Adrenal gland (tissue), 12 donors: ENCODE results near the gene VGLL3. TPM values are rescaled to one million over a fixed set of nuclear protein-coding genes. Genes with fewer than 3 reads are reported as not detected.

ENCODE experiments used
- DNase-seq, 7 donors: peaks; one replicate each; pipeline ENCODE4 v3.0.0-alpha.2; 2019 to 2020
- H3K27ac ChIP-seq, 5 donors: fragments of 200-600 bp; sonication (generic) in 4 of 5; 1 replicate in 3 of 5; 2 replicates in 2 of 5; pipeline versions ENCODE4 v1.5.1 to v1.8.0; 2016 to 2020; ENCODE audit warnings: mild to moderate bottlenecking in 1 of 5
- H3K27me3 ChIP-seq: fragments of 200-600 bp; 2 replicates; pipeline ENCODE4 v1.8.0; 2021
- H3K36me3 ChIP-seq, 2 donors: fragments of 200-600 bp; replicated peaks in 1 of 2; 1 replicate in 1 of 2; 2 replicates in 1 of 2; pipeline versions ENCODE4 v1.5.1 to v1.8.0; 2018 to 2022
- H3K4me1 ChIP-seq, 2 donors: fragments of 200-600 bp; replicated peaks in 1 of 2; 1 replicate in 1 of 2; 2 replicates in 1 of 2; pipeline versions ENCODE4 v1.5.1 to v1.8.0; 2018 to 2021
- H3K4me3 ChIP-seq, 4 donors: fragments of 200-600 bp; sonication (generic) in 3 of 4; one replicate each; pipeline ENCODE4 v1.5.1; 2016 to 2018
- H3K9me3 ChIP-seq, 3 donors: fragments of 200-600 bp; sonication (generic) in 1 of 3; replicated peaks in 1 of 3; 1 replicate in 2 of 3; 2 replicates in 1 of 3; pipeline versions ENCODE4 v1.5.1 to v1.8.0; 2016 to 2021
- POLR2A ChIP-seq, 2 donors: fragments of 450-650 bp; IDR thresholded peaks; one replicate each; pipeline ENCODE4 v1.6.1; 2017; ENCODE audit warnings: antibody characterized with exemption in 2 of 2, mild to moderate bottlenecking in 2 of 2, moderate library complexity in 1 of 2
- WGBS, 4 donors: extraction: QIAGEN DNeasy Blood & Tissue Kit in 2 of 4; methylation state at CpG; one replicate each; pipeline versions ENCODE4 v1.1.5 to v1.1.7; 2013 to 2017; 5-methylcytosine and 5-hydroxymethylcytosine counted together
- intact Hi-C, 2 donors: fragments of 100-400 bp; cut with DNase I; formaldehyde crosslinking; loops; one replicate each; pipeline versions ENCODE4 v1.14.1 to v1.15.0; 2022 to 2023
- polyA plus RNA-seq, 3 donors: library from polyadenylated mRNA; stranded (reverse); fragments of 200-250 nt in 2 of 3; fragments of 350-450 nt in 1 of 3; fragmentation: Illumina TruSeq in 1 of 3; extraction: RNeasy Lipid Tissue Mini Kit (QIAGEN cat#74804) in 1 of 3; gene quantifications; one replicate each; pipeline ENCODE4 v1.2.3, GENCODE V29; 2013 to 2014
- total RNA-seq, 9 donors: library from RNA; depleted of rRNA in 4 of 9; stranded (reverse); fragments of >200 nt in 4 of 9; fragments of 120-200 nt in 1 of 9; fragmentation: NEBNext Ultra II Directional in 1 of 9; extraction: Animal tissue kit (Norgen Biotek cat#: 25700) in 1 of 9; gene quantifications; one replicate each; pipeline versions ENCODE4 v1.1.0 to v1.2.4, GENCODE V29; 2013 to 2023
- TF ChIP-seq, protein P1 (sequence below), 6 experiments: fragments of 450-650 bp in 4 of 6; fragments of 200-600 bp in 2 of 6; sonication (generic) in 1 of 6; IDR thresholded peaks; 1 replicate in 5 of 6; 2 replicates in 1 of 6; pipeline versions ENCODE4 v1.5.1 to v1.8.0; 2016 to 2021; ENCODE audit warnings: antibody characterized with exemption in 6 of 6, mild to moderate bottlenecking in 2 of 6, moderate library complexity in 1 of 6
- donor health status: healthy with polysubstance abuse.
- donor health status: Bipolar disorder and iron deficiency.
- donor health status: DM: yes; HTN: yes; CAD: no.
- donor health status: DM: no; HTN: no; CAD: no.
- donor health status: DM: no; HTN: no; CAD: no.
- donor health status: DM: yes; HTN: yes; CAD: no.

The VGLL3 gene
- total and polyA plus RNA-seq, 12 donors: 1.3 to 20.5 (median 3.9) TPM

DNA sequence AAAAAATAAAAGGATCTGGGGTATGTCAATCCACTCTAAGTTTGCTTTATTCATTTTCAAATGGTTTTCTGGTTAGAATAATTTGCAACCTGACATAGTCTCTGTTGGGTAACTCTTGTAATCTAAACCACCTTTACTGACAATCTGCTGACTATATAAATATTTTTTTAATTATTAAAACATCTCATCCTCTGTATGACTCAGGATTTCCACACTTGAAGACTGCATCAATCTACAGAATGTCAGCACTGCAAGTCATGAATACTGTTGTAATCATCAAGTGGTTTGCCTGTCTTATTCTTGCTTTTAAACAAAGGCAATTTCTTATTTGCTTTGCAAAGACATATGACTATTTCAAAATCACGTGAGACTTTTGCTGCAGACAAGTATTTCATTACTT is 42.1 kb downstream of the VGLL3 start:
- no peak overlapping the region for H3K27ac ChIP-seq
- TF ChIP-seq, protein P1, sequence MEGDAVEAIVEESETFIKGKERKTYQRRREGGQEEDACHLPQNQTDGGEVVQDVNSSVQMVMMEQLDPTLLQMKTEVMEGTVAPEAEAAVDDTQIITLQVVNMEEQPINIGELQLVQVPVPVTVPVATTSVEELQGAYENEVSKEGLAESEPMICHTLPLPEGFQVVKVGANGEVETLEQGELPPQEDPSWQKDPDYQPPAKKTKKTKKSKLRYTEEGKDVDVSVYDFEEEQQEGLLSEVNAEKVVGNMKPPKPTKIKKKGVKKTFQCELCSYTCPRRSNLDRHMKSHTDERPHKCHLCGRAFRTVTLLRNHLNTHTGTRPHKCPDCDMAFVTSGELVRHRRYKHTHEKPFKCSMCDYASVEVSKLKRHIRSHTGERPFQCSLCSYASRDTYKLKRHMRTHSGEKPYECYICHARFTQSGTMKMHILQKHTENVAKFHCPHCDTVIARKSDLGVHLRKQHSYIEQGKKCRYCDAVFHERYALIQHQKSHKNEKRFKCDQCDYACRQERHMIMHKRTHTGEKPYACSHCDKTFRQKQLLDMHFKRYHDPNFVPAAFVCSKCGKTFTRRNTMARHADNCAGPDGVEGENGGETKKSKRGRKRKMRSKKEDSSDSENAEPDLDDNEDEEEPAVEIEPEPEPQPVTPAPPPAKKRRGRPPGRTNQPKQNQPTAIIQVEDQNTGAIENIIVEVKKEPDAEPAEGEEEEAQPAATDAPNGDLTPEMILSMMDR (IDR thresholded peaks at IDR 0.05): no peak
- no peak for TF ChIP-seq POLR2A (IDR thresholded peaks at IDR 0.05)
- no peak for DNase-seq

GRCh38 chr3:86942206-86942605 is 48.7 kb downstream of the VGLL3 start:
- no peak for DNase-seq
- no peaks in the 10 kb centered on the region for H3K9me3 ChIP-seq
- no peaks in the 10 kb centered on the region for H3K27me3 ChIP-seq
- no peaks in the 10 kb centered on the region for H3K36me3 ChIP-seq
- whole genome bisulfite sequencing, 4 donors: 70 to 85% (median 75%) methylated on average over 3 of the region's 3 CpGs
- H3K27ac ChIP-seq: no peak overlapping the region
- no peaks in the 10 kb centered on the region for H3K4me1 ChIP-seq
- intact Hi-C loops: no loop called here
- TF ChIP-seq POLR2A (IDR thresholded peaks at IDR 0.05): no peak
- TF ChIP-seq, protein P1 (IDR thresholded peaks at IDR 0.05): no peak
- H3K4me3 ChIP-seq: no peak overlapping the region

More for the DNA sequence above, 42.1 kb downstream of the VGLL3 start:
- no peaks in the 10 kb centered on the region for H3K27me3 ChIP-seq
- H3K4me3 ChIP-seq: no peak overlapping the region
- intact Hi-C loops: no loop called here
- no peaks in the 10 kb centered on the region for H3K4me1 ChIP-seq
- H3K9me3 ChIP-seq: no peaks in the 10 kb centered on the region
- 67 to 82% (median 69%) methylated on average over 1 of the region's 1 CpG for WGBS, 4 donors
- H3K36me3 ChIP-seq: no peaks in the 10 kb centered on the region

- Histone ChIP-seq H3K4me1 (no peaks in the 10 kb centered on the region), H3K9me3 (no peaks in the 10 kb centered on the region), H3K36me3 (no peaks in the 10 kb centered on the region), H3K27me3 (no peaks in the 10 kb centered on the region), H3K4me3 (no peak overlapping the region), H3K27ac (no peak overlapping the region)
- TF ChIP-seq, protein P1 (IDR thresholded peaks at IDR 0.05): no peak
- TF ChIP-seq POLR2A (IDR thresholded peaks at IDR 0.05): no peak
- DNase-seq: no peak
- intact Hi-C loops: no loop called here
- 59 to 63% (median 62%) methylated on average over 3 of the region's 3 CpGs for whole genome bisulfite sequencing, 4 donors
Measured at GRCh38 chr3:86938416-86939105, 52.4 kb downstream of the VGLL3 start.

DNA sequence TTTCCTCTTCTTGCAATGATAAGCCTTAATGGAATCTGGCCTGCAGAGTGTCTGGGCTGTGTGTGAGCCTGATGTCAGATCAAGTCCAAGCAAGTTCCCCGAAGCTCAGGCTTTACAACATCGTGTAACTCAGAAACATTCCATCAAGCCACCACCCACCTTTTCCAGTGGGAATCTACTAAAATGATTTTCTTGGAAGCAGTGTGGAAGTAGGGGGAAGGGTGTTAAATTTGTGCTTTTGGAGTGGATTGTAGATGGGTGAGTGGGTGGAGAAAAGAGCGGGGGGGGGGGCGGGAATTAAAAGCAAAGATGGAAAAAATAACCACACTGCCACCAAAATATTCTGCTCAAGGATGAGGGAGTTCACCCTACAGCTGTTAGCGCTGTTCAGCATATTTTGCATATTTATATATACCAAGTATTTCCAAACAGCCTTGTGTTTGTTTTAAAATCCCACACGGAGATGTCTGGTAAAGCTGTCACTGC is 53.6 kb downstream of the VGLL3 start:
- Histone ChIP-seq H3K27ac (no peak overlapping the region), H3K9me3 (no peaks in the 10 kb centered on the region), H3K4me1 (no peaks in the 10 kb centered on the region), H3K4me3 (no peak overlapping the region), H3K36me3 (no peaks in the 10 kb centered on the region), H3K27me3 (no peaks in the 10 kb centered on the region)
- peak in 4 of 7 donors; percentile 5 to 50 (median 14) for DNase-seq
- intact Hi-C loops: no loop called here
- no peak for TF ChIP-seq POLR2A (IDR thresholded peaks at IDR 0.05)
- TF ChIP-seq, protein P1 (IDR thresholded peaks at IDR 0.05): no peak
- 55 to 79% (median 71%) methylated on average over 6 of the region's 6 CpGs for WGBS, 4 donors
